DMS114 treated with DMSO at 0.1 percent for 48 hours (cell line): Measurements from ENCODE around the gene PCDHGB3.
"Not testable (repeated sequence)": the region's sequence is repeated elsewhere in the genome, so short reads cannot be mapped to it uniquely, and the experiment has no call there.

ENCODE experiments used
- DNase-seq: peaks from one replicate; lab custom pipeline; 2025; ENCODE audit not compliant: unreplicated experiment; lab: John Stamatoyannopoulos, UW

The PCDHGB3 gene

GRCh38 chr5:141356950-141357349 lies 13.1 kb upstream of the PCDHGB3 start:
- no peak for DNase-seq

- no peak for DNase-seq
These were observed 10.1 kb upstream of the PCDHGB3 start, which contains the start of gene PCDHGB2 for GRCh38 chr5:141359790-141360426. TSS of gene PCDHGB2 (plus strand) at chr5:141359994. CDS start at chr5:141360136, 142 bp downstream.

- DNase-seq = no peak
These were observed 9.4 kb upstream of the PCDHGB3 start for GRCh38 chr5:141360685-141361084.

GRCh38 chr5:141362719-141363118 lies 7.3 kb upstream of the PCDHGB3 start:
- DNase-seq = no peak

GRCh38 chr5:141363952-141364660 lies 5.9 kb upstream of the PCDHGB3 start, which contains the start of gene PCDHGA5:
TSS of gene PCDHGA5 (plus strand) at chr5:141364162. CDS start at chr5:141364331, 169 bp downstream.
- peak; percentile 36 for DNase-seq

GRCh38 chr5:141366016-141366896 lies 3.8 kb upstream of the PCDHGB3 start:
- DNase-seq = no peak

- no peak for DNase-seq
These were observed 1.8 kb downstream of the PCDHGB3 start for GRCh38 chr5:141371572-141372475.

GRCh38 chr5:141373673-141374317 lies 3.8 kb downstream of the PCDHGB3 start, which contains the start of gene PCDHGA6:
TSS of gene PCDHGA6 (plus strand) at chr5:141373891. CDS start at chr5:141374084, 193 bp downstream.
- DNase-seq = no peak

GRCh38 chr5:141374627-141375026 lies 4.6 kb downstream of the PCDHGB3 start:
- no peak for DNase-seq

GRCh38 chr5:141375444-141376155 lies 5.6 kb downstream of the PCDHGB3 start:
- not testable (repeated sequence) for DNase-seq

- DNase-seq = no peak
These were observed 12.6 kb downstream of the PCDHGB3 start, which contains the start of gene PCDHGA7 for GRCh38 chr5:141382469-141383294. TSS of gene PCDHGA7 (plus strand) at chr5:141382742. CDS start at chr5:141382900, 158 bp downstream.

- DNase-seq = no peak
These were observed 13.3 kb downstream of the PCDHGB3 start for GRCh38 chr5:141383345-141383744.

GRCh38 chr5:141384471-141385267 lies 14.6 kb downstream of the PCDHGB3 start:
- DNase-seq = no peak

GRCh38 chr5:141387557-141388311 lies 17.7 kb downstream of the PCDHGB3 start, which contains the start of gene PCDHGB4:
TSS of gene PCDHGB4 (plus strand) at chr5:141387698. CDS start at chr5:141387885, 187 bp downstream.
- DNase-seq = not testable (repeated sequence)

- no peak for DNase-seq
These were observed 18.6 kb downstream of the PCDHGB3 start for GRCh38 chr5:141388661-141389060.
